Smooth muscle cell (in vitro differentiated cells): ENCODE measurements around the gene ITGB5. TPM values are rescaled to one million over a fixed set of nuclear protein-coding genes. Genes with fewer than 3 reads are reported as not detected.

Source experiments
- DNase-seq: peaks from one replicate; lab custom pipeline; 2025; ENCODE audit not compliant: unreplicated experiment; lab: John Stamatoyannopoulos, UW
- H2AFZ ChIP-seq: fragments of 200-600 bp; sonication (generic); 2 replicates; pipeline ENCODE4 v1.6.0; 2016; ENCODE audit warnings: antibody characterized with exemption, low read depth, mild to moderate bottlenecking
- H3F3A ChIP-seq: fragments of 200-600 bp; sonication (generic); 2 replicates; pipeline ENCODE4 v1.6.0; 2017; ENCODE audit warnings: antibody characterized with exemption, low read depth
- H3K27ac ChIP-seq: fragments of 200-600 bp; sonication (generic); 2 replicates; pipeline ENCODE4 v1.5.1; 2016; ENCODE audit warnings: low read depth, mild to moderate bottlenecking
- H3K27me3 ChIP-seq: fragments of 200-600 bp; sonication (generic); 2 replicates; pipeline ENCODE4 v1.6.1; 2016; ENCODE audit warnings: low read depth, mild to moderate bottlenecking
- H3K36me3 ChIP-seq: fragments of 200-600 bp; sonication (generic); 2 replicates; pipeline ENCODE4 v1.5.1; 2016; ENCODE audit warnings: low read depth
- H3K4me1 ChIP-seq: fragments of 200-600 bp; sonication (generic); 2 replicates; pipeline ENCODE4 v1.5.1; 2016; ENCODE audit warnings: low read depth
- H3K4me2 ChIP-seq: fragments of 200-600 bp; sonication (generic); 2 replicates; pipeline ENCODE4 v1.6.0; 2016; ENCODE audit warnings: mild to moderate bottlenecking
- H3K4me3 ChIP-seq: fragments of 200-600 bp; sonication (generic); 2 replicates; pipeline ENCODE4 v1.5.1; 2016; ENCODE audit warnings: mild to moderate bottlenecking
- H3K79me2 ChIP-seq: fragments of 200-600 bp; sonication (generic); 2 replicates; pipeline ENCODE4 v1.6.0; 2016; ENCODE audit warnings: low read depth, mild to moderate bottlenecking
- H3K9ac ChIP-seq: fragments of 200-600 bp; sonication (generic); 2 replicates; pipeline ENCODE4 v1.6.0; 2016; ENCODE audit warnings: low read depth
- H3K9me3 ChIP-seq: fragments of 200-600 bp; sonication (generic); replicated peaks from 2 replicates; pipeline ENCODE4 v1.5.1; 2016; ENCODE audit warnings: low read depth
- H4K20me1 ChIP-seq: fragments of 200-600 bp; sonication (generic); 2 replicates; pipeline ENCODE4 v1.6.0; 2016; ENCODE audit warnings: low read depth
- CTCF ChIP-seq: fragments of 200-600 bp; sonication (generic); IDR thresholded peaks from 2 replicates; pipeline ENCODE4 v1.5.1; 2017; ENCODE audit warnings: borderline replicate concordance, mild to moderate bottlenecking, antibody characterized with exemption; ENCODE audit not compliant: insufficient read depth, poor library complexity, severe bottlenecking
- WGBS: methylation state at CpG from one replicate; pipeline ENCODE4 v1.1.7; 2016; ENCODE audit warnings: low lambda C conversion rate; 5-methylcytosine and 5-hydroxymethylcytosine counted together
- polyA plus RNA-seq: library from polyadenylated mRNA; unstranded; fragments of >200 nt; fragmentation: Nextera tagmentation; extraction: Ambion mirVana; gene quantifications from 2 replicates; pipeline ENCODE4 v1.2.1, GENCODE V29; 2016
- total RNA-seq: library from RNA; depleted of rRNA; stranded (reverse); fragments of >200 nt; gene quantifications from 2 replicates; pipeline ENCODE4 v1.2.3, GENCODE V29; 2014

Gene ITGB5
- total and polyA plus RNA-seq, 2 experiments from 2014 or later, result 343 to 403 TPM

- Histone ChIP-seq H3K27ac (no peak overlapping the region), H3K4me3 (no peak overlapping the region), H3K79me2 (no peaks in the 10 kb centered on the region), H3K9ac (no peak overlapping the region), H3K4me1 (peaks cover 10% of the 10 kb centered on the region), H3F3A (peaks cover 8% of the 10 kb centered on the region), H3K4me2 (no peak overlapping the region), H3K36me3 (no peaks in the 10 kb centered on the region), H2AFZ (no peak overlapping the region), H3K27me3 (no peaks in the 10 kb centered on the region), H4K20me1 (peaks cover 9% of the 10 kb centered on the region), H3K9me3 (no peaks in the 10 kb centered on the region)
- DNase-seq, result no peak
- no peak for TF ChIP-seq CTCF
- WGBS, result 94% methylated on average over 11 of the region's 11 CpGs
Observed at GRCh38 chr3:124814620-124815421, 72.3 kb downstream of the ITGB5 start.

GRCh38 chr3:124813541-124813940 is 73.6 kb downstream of the ITGB5 start:
- Histone ChIP-seq H3K36me3 (no peaks in the 10 kb centered on the region), H3K79me2 (no peaks in the 10 kb centered on the region), H3K9ac (no peak overlapping the region), H3K4me3 (no peak overlapping the region), H3K27me3 (no peaks in the 10 kb centered on the region), H4K20me1 (peaks cover 9% of the 10 kb centered on the region), H3K9me3 (no peaks in the 10 kb centered on the region), H3K27ac (peak overlapping the region; percentile 84), H2AFZ (no peak overlapping the region), H3K4me2 (no peak overlapping the region), H3K4me1 (peaks cover 1% of the 10 kb centered on the region), H3F3A (peaks cover 8% of the 10 kb centered on the region)
- TF ChIP-seq CTCF, result no peak
- no peak for DNase-seq

- H3K36me3 ChIP-seq, result no peaks in the 10 kb centered on the region
- no peaks in the 10 kb centered on the region for H3K9me3 ChIP-seq
- H3K4me1 ChIP-seq, result no peaks in the 10 kb centered on the region
- peak overlapping the region; percentile 84 for H3K27ac ChIP-seq
- H4K20me1 ChIP-seq, result peaks cover 9% of the 10 kb centered on the region
- no peak overlapping the region for H2AFZ ChIP-seq
- H3F3A ChIP-seq, result peaks cover 13% of the 10 kb centered on the region
- H3K4me3 ChIP-seq, result no peak overlapping the region
- no peaks in the 10 kb centered on the region for H3K27me3 ChIP-seq
- peak overlapping the region; percentile 26 for H3K9ac ChIP-seq
- TF ChIP-seq CTCF, result no peak
- no peak for DNase-seq
- 27% methylated on average over 15 of the region's 15 CpGs for WGBS
- H3K4me2 ChIP-seq, result peak overlapping the region; percentile 58
- no peaks in the 10 kb centered on the region for H3K79me2 ChIP-seq
Observed at GRCh38 chr3:124812291-124813265, 74.6 kb downstream of the ITGB5 start.
